ENCODE data around the gene CHST13.

Gene CHST13

GRCh38 chr3:126496894-126497850, 26.8 kb upstream of the CHST13 start:
- ChIA-PET POLR2A (no interaction called here), CTCF (interaction anchor here (1.1 kb wide), 1 partner anchor 26 kb away, joined by 3 read pairs; no protein-coding TSS in a partner anchor)
- TF ChIP-seq ZNF175 (tag by site-specific recombination; IDR thresholded peaks at IDR 0.05), result no peak
- no peak for TF ChIP-seq ZNF112 (tag by site-specific recombination; IDR thresholded peaks at IDR 0.05)
- TF ChIP-seq ZNF280D (tag by site-specific recombination; IDR thresholded peaks at IDR 0.05), result no peak
- no peak for TF ChIP-seq KLF17 (tag by site-specific recombination; IDR thresholded peaks at IDR 0.05)
- TF ChIP-seq ZNF133 (tag by site-specific recombination; IDR thresholded peaks at IDR 0.05), result no peak
- no peak for TF ChIP-seq ZNF398 (tag by site-specific recombination; IDR thresholded peaks at IDR 0.05)
- peak; percentile 67 for TF ChIP-seq ZIC2 (tag by site-specific recombination; IDR thresholded peaks at IDR 0.05)
- TF ChIP-seq ZNF701 (tag by site-specific recombination; IDR thresholded peaks at IDR 0.05), result no peak
- Histone ChIP-seq H3K36me3 (ENCODE audit: control insufficient read depth in 2 of 2, insufficient read depth in 1 of 2, low read length in 2 of 2) (no peaks in the 10 kb centered on the region), H3K9me3 (ENCODE audit: control insufficient read depth, insufficient read depth, low read depth, low read length) (no peaks in the 10 kb centered on the region), H3K27ac (ENCODE audit: extremely low read depth, low read depth, low read length) (no peak overlapping the region), H3K4me3 (ENCODE audit: low read depth, low read length) (no peak overlapping the region), H3K4me1 (ENCODE audit: control insufficient read depth, insufficient read depth, low read length) (no peaks in the 10 kb centered on the region)

GRCh38 chr3:126497956-126498355, 26.0 kb upstream of the CHST13 start:
- CTCF ChIA-PET, result no interaction called here
- H3K4me1 ChIP-seq (ENCODE audit: control insufficient read depth, insufficient read depth, low read length), result no peaks in the 10 kb centered on the region
- no peaks in the 10 kb centered on the region for H3K36me3 ChIP-seq (ENCODE audit: control insufficient read depth in 2 of 2, insufficient read depth in 1 of 2, low read length in 2 of 2)
- POLR2A ChIA-PET, result no interaction called here
- no peak for TF ChIP-seq ZNF639 (tag by site-specific recombination; IDR thresholded peaks at IDR 0.05)
- TF ChIP-seq ZNF292 (tag by site-specific recombination; IDR thresholded peaks at IDR 0.05; ENCODE audit: borderline replicate concordance, low read depth), result no peak
- no peak for TF ChIP-seq SETDB1 (IDR thresholded peaks at IDR 0.05; ENCODE audit: insufficient read length, low read length)
- no peak for TF ChIP-seq SP3 (tag by site-specific recombination; IDR thresholded peaks at IDR 0.05)
- no peak for TF ChIP-seq ZNF341 (tag by site-specific recombination; IDR thresholded peaks at IDR 0.05; ENCODE audit: low read depth)
- no peak for TF ChIP-seq ZXDB (tag by site-specific recombination; IDR thresholded peaks at IDR 0.05)
- TF ChIP-seq KLF7 (tag by site-specific recombination; IDR thresholded peaks at IDR 0.05; ENCODE audit: borderline replicate concordance), result no peak
- no peak for TF ChIP-seq ZNF175 (tag by site-specific recombination; IDR thresholded peaks at IDR 0.05)
- TF ChIP-seq REST (tag by site-specific recombination; IDR thresholded peaks at IDR 0.05), result no peak
- TF ChIP-seq ZNF404 (tag by site-specific recombination; IDR thresholded peaks at IDR 0.05), result no peak
- H3K9me3 ChIP-seq (ENCODE audit: control insufficient read depth, insufficient read depth, low read depth, low read length), result no peaks in the 10 kb centered on the region
- no peak overlapping the region for H3K4me3 ChIP-seq (ENCODE audit: low read depth, low read length)
- H3K27ac ChIP-seq (ENCODE audit: extremely low read depth, low read depth, low read length), result no peak overlapping the region
